Measurements from ENCODE around the gene HMCN1. TPM values are rescaled to one million over a fixed set of nuclear protein-coding genes. Genes with fewer than 3 reads are reported as not detected.

HMCN1 gene
- total RNA-seq, 1 donor from 2014 or later: 80.0 TPM

- no peak for DNase-seq (ENCODE audit: low spot score)
- no peak overlapping the region for H3K27ac Mint-ChIP-seq (ENCODE audit: unreplicated experiment)
- no peaks in the 10 kb centered on the region for H3K9me3 Mint-ChIP-seq (ENCODE audit: low read depth)
- no peak for TF ChIP-seq CTCF (IDR thresholded peaks at IDR 0.05)
- no peak overlapping the region for H3K4me3 Mint-ChIP-seq (ENCODE audit: unreplicated experiment)
- no peaks in the 10 kb centered on the region for H3K27me3 Mint-ChIP-seq (ENCODE audit: low read depth)
- no peaks in the 10 kb centered on the region for H3K4me1 Mint-ChIP-seq (ENCODE audit: low read depth)
- no peaks in the 10 kb centered on the region for H3K36me3 Mint-ChIP-seq (ENCODE audit: low read depth)
Measured at GRCh38 chr1:185906186-185906585, 172.0 kb downstream of the HMCN1 start.

- DNase-seq (ENCODE audit: low spot score): no peak
- Mint-ChIP-seq H3K27me3 (ENCODE audit: low read depth) (no peaks in the 10 kb centered on the region), H3K9me3 (ENCODE audit: low read depth) (no peaks in the 10 kb centered on the region), H3K4me1 (ENCODE audit: low read depth) (no peaks in the 10 kb centered on the region), H3K27ac (ENCODE audit: unreplicated experiment) (no peak overlapping the region), H3K4me3 (ENCODE audit: unreplicated experiment) (no peak overlapping the region), H3K36me3 (ENCODE audit: low read depth) (peaks cover 1% of the 10 kb centered on the region)
- TF ChIP-seq CTCF (IDR thresholded peaks at IDR 0.05): no peak
Measured at GRCh38 chr1:185907246-185907645, 173.1 kb downstream of the HMCN1 start.

GRCh38 chr1:185911978-185912377, 177.8 kb downstream of the HMCN1 start:
- Mint-ChIP-seq H3K27ac (ENCODE audit: unreplicated experiment) (no peak overlapping the region), H3K4me1 (ENCODE audit: low read depth) (peaks cover 21% of the 10 kb centered on the region), H3K27me3 (ENCODE audit: low read depth) (no peaks in the 10 kb centered on the region), H3K9me3 (ENCODE audit: low read depth) (no peaks in the 10 kb centered on the region), H3K4me3 (ENCODE audit: unreplicated experiment) (no peak overlapping the region), H3K36me3 (ENCODE audit: low read depth) (peaks cover 1% of the 10 kb centered on the region)
- no peak for TF ChIP-seq CTCF (IDR thresholded peaks at IDR 0.05)
- no peak for DNase-seq (ENCODE audit: low spot score)

GRCh38 chr1:185912504-185912903, 178.3 kb downstream of the HMCN1 start:
- no peaks in the 10 kb centered on the region for H3K27me3 Mint-ChIP-seq (ENCODE audit: low read depth)
- no peak overlapping the region for H3K4me3 Mint-ChIP-seq (ENCODE audit: unreplicated experiment)
- peaks cover 21% of the 10 kb centered on the region for H3K4me1 Mint-ChIP-seq (ENCODE audit: low read depth)
- H3K27ac Mint-ChIP-seq (ENCODE audit: unreplicated experiment): no peak overlapping the region
- H3K36me3 Mint-ChIP-seq (ENCODE audit: low read depth): peaks cover 1% of the 10 kb centered on the region
- H3K9me3 Mint-ChIP-seq (ENCODE audit: low read depth): no peaks in the 10 kb centered on the region
- TF ChIP-seq CTCF (IDR thresholded peaks at IDR 0.05): no peak
- DNase-seq (ENCODE audit: low spot score): no peak

GRCh38 chr1:185914089-185914488, 179.9 kb downstream of the HMCN1 start:
- TF ChIP-seq CTCF (IDR thresholded peaks at IDR 0.05): no peak
- no peaks in the 10 kb centered on the region for H3K27me3 Mint-ChIP-seq (ENCODE audit: low read depth)
- no peak for DNase-seq (ENCODE audit: low spot score)
- no peak overlapping the region for H3K27ac Mint-ChIP-seq (ENCODE audit: unreplicated experiment)
- peaks cover 21% of the 10 kb centered on the region for H3K4me1 Mint-ChIP-seq (ENCODE audit: low read depth)
- peaks cover 7% of the 10 kb centered on the region for H3K36me3 Mint-ChIP-seq (ENCODE audit: low read depth)
- H3K4me3 Mint-ChIP-seq (ENCODE audit: unreplicated experiment): no peak overlapping the region
- H3K9me3 Mint-ChIP-seq (ENCODE audit: low read depth): no peaks in the 10 kb centered on the region

Data from chondrocyte (in vitro differentiated cells).